Astrocyte of the cerebellum (primary cell): ENCODE measurements around the gene RGS4.

Source experiments
- DNase-seq: peaks from one replicate; pipeline ENCODE4 v3.0.0-alpha.2; 2011; ENCODE audit warnings: low read depth
- H3K4me3 ChIP-seq: 2 replicates; pipeline ENCODE4 v1.5.1; 2011; ENCODE audit warnings: mild to moderate bottlenecking, low read depth, low read length, moderate library complexity
- in situ Hi-C: cut with HindIII; loops from 2 replicates; pipeline ENCODE4 v1.10.0; 2017; ENCODE audit warnings: low sequenced_read_pairs
- TF ChIP-seq, protein P1 (sequence below): IDR thresholded peaks from 2 replicates; pipeline ENCODE4 v1.5.1; 2012; ENCODE audit warnings: low read length, low read depth, moderate library complexity, mild to moderate bottlenecking; ENCODE audit errors: missing control alignments

RGS4 gene

GRCh38 chr1:163050496-163050895, 18.7 kb upstream of the RGS4 start:
- no peak overlapping the region for H3K4me3 ChIP-seq
- in situ Hi-C loops, result no loop called here
- TF ChIP-seq, protein P1, sequence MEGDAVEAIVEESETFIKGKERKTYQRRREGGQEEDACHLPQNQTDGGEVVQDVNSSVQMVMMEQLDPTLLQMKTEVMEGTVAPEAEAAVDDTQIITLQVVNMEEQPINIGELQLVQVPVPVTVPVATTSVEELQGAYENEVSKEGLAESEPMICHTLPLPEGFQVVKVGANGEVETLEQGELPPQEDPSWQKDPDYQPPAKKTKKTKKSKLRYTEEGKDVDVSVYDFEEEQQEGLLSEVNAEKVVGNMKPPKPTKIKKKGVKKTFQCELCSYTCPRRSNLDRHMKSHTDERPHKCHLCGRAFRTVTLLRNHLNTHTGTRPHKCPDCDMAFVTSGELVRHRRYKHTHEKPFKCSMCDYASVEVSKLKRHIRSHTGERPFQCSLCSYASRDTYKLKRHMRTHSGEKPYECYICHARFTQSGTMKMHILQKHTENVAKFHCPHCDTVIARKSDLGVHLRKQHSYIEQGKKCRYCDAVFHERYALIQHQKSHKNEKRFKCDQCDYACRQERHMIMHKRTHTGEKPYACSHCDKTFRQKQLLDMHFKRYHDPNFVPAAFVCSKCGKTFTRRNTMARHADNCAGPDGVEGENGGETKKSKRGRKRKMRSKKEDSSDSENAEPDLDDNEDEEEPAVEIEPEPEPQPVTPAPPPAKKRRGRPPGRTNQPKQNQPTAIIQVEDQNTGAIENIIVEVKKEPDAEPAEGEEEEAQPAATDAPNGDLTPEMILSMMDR, result no peak
- no peak for DNase-seq

- H3K4me3 ChIP-seq, result no peak overlapping the region
- in situ Hi-C loops, result no loop called here
- TF ChIP-seq, protein P1, result no peak
- DNase-seq, result no peak
Observed at GRCh38 chr1:163054181-163054591, 15.0 kb upstream of the RGS4 start.

DNA sequence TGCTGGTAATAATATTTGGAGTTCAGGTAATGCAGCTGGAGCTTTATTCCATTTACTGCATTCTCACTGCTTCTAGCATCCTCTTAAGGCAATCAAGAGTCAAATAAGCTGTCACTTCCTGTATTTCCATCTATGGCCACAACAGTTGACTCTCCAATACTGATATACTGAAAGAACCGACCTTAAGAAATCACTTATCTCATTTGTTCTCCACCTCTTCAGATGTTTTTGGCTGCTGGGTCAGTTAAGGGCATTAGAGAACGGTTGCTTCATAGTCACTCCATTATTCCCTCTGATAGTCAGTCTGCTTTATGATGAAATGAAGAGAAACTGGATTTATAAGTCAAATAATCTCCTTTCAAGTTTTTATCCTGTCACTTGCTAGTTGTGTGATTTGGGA, 14.2 kb upstream of the RGS4 start:
- no peak for DNase-seq
- TF ChIP-seq, protein P1, result no peak
- in situ Hi-C loops, result no loop called here
- no peak overlapping the region for H3K4me3 ChIP-seq

DNA sequence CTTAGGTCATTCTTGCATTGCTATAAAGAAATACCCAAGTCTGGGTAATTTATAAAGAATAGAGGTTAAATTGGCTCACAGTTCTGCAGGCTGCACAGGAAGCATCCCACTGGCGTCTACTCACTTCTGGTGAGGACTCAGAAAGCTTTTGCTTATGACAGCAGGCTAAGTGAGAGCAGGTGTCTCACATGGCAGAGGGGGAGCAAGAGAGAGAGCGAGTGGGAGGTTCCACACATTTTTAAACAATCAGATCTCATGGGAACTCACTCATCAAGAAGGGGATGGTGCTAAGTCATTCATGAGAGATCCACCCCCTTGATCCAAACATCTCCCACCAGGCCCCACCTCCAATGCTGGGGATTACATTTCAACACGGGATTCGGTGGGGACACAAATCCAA, 13.6 kb upstream of the RGS4 start:
- in situ Hi-C loops, result no loop called here
- no peak overlapping the region for H3K4me3 ChIP-seq
- TF ChIP-seq, protein P1, result no peak
- DNase-seq, result no peak

DNA sequence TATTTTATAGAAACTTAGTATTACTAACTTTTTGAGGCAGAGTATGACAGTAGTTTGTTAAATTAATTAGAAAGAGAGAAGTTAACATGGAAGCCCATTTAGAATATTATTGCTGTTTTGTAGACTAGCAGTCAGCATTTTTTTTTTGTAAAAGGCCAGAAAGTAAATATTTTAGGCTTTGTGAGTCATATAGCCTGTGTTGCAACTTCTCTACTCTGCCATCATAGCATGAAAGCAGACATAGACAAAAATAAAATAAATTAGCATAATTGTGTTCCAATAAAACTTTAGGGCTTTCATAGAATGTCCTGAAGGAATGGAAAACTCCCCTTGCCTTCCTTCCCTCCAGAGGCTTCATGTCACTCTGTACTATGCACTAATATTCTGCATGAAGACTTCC, 12.3 kb upstream of the RGS4 start:
- H3K4me3 ChIP-seq, result no peak overlapping the region
- TF ChIP-seq, protein P1, result no peak
- in situ Hi-C loops, result no loop called here
- DNase-seq, result peak; percentile 24

DNA sequence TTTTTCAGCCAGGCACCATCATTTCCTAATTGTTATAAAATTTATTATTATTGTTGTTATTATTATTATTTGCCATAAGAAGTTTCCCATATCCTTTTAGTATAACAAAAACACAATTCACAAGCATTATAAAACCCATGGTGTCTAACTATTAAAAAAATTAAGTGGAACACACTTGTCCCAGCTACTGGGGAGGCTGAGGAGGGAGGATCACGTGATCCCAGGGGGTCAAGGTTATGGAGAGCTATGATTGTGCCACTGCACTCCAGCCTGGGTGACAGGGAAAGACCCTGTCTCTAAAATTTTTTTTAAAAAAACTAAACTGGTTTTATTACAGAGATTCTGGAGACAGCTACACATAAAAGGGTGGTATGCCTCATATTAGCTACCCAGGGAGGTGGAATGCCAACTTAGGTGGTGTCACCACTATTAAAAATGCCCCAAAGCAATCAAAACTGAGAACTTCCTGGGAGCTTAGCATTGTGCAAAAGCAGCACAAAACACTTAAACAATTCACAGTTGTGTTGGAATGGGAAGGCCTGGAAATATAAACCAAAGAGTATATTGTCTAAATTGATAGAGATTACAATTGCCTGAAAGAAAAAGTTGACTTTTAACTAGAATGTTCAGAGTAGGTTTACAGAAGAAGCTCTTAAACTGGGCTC, 8.7 kb upstream of the RGS4 start:
- TF ChIP-seq, protein P1, result no peak
- no peak overlapping the region for H3K4me3 ChIP-seq
- in situ Hi-C loops, result no loop called here
- DNase-seq, result no peak
